ENCODE measurements around the gene ZFYVE19. TPM values are rescaled to one million over a fixed set of nuclear protein-coding genes. Genes with fewer than 3 reads are reported as not detected.

ZFYVE19 gene
- total and polyA plus RNA-seq, 2 experiments from 2014 or later = 8.5 to 22.7 TPM

- Histone ChIP-seq H4K20me1 (replicated peaks; ENCODE audit: insufficient read depth) (peaks cover 19% of the 10 kb centered on the region), H3K4me3 (no peak overlapping the region), H3K27ac (ENCODE audit: low read depth) (no peak overlapping the region), H3K79me2 (replicated peaks; ENCODE audit: insufficient read depth) (peaks cover 43% of the 10 kb centered on the region), H3K27me3 (ENCODE audit: insufficient read depth) (no peaks in the 10 kb centered on the region), H2AFZ (no peak overlapping the region), H3K36me3 (ENCODE audit: insufficient read depth) (peaks cover 11% of the 10 kb centered on the region), H3K9me2 (ENCODE audit: insufficient read depth) (no peaks in the 10 kb centered on the region), H3K4me1 (ENCODE audit: insufficient read depth) (peaks cover 7% of the 10 kb centered on the region), H3F3A (replicated peaks; ENCODE audit: low read depth) (peaks cover 6% of the 10 kb centered on the region), H3K4me2 (no peak overlapping the region)
- DNase-seq (ENCODE audit: low spot score) (no peak), ATAC-seq (no peak)
- Mint-ChIP-seq H3K36me3 (ENCODE audit: low read depth) (peaks cover 76% of the 10 kb centered on the region), H3K27me3 (ENCODE audit: insufficient read depth, low read depth, poor library complexity) (peaks cover 6% of the 10 kb centered on the region), H3K9me3 (no peaks in the 10 kb centered on the region), H3K27ac (no peak overlapping the region), H3K4me3 (no peak overlapping the region), H3K4me1 (peaks cover 12% of the 10 kb centered on the region)
- no peak for TF ChIP-seq ETS1 (IDR thresholded peaks at IDR 0.05)
- TF ChIP-seq STAT1 (IDR thresholded peaks at IDR 0.05; ENCODE audit: unreplicated experiment) = no peak
- no peak for TF ChIP-seq CTCF (conservative IDR thresholded peaks at IDR 0.05; ENCODE audit: low read depth in 2 of 2)
- TF ChIP-seq NANOG (IDR thresholded peaks at IDR 0.05; ENCODE audit: borderline replicate concordance) = no peak
- no peak for TF ChIP-seq EZH2 (IDR thresholded peaks at IDR 0.05; ENCODE audit: low read depth, unreplicated experiment)
Measured at GRCh38 chr15:40852529-40852928, 45.6 kb downstream of the ZFYVE19 start.

GRCh38 chr15:40853241-40853890 is 46.5 kb downstream of the ZFYVE19 start:
- Mint-ChIP-seq H3K27me3 (ENCODE audit: insufficient read depth, low read depth, poor library complexity) (peaks cover 9% of the 10 kb centered on the region), H3K9me3 (no peaks in the 10 kb centered on the region), H3K4me1 (peaks cover 12% of the 10 kb centered on the region), H3K4me3 (no peak overlapping the region), H3K27ac (no peak overlapping the region), H3K36me3 (ENCODE audit: low read depth) (peaks cover 75% of the 10 kb centered on the region)
- Histone ChIP-seq H3K36me3 (ENCODE audit: insufficient read depth) (peaks cover 11% of the 10 kb centered on the region), H3K4me3 (no peak overlapping the region), H3K4me2 (no peak overlapping the region), H3K27me3 (ENCODE audit: insufficient read depth) (no peaks in the 10 kb centered on the region), H3K27ac (ENCODE audit: low read depth) (no peak overlapping the region), H4K20me1 (replicated peaks; ENCODE audit: insufficient read depth) (peaks cover 13% of the 10 kb centered on the region), H3K4me1 (ENCODE audit: insufficient read depth) (no peaks in the 10 kb centered on the region), H3K79me2 (replicated peaks; ENCODE audit: insufficient read depth) (peaks cover 35% of the 10 kb centered on the region), H2AFZ (no peak overlapping the region), H3K9me2 (ENCODE audit: insufficient read depth) (no peaks in the 10 kb centered on the region), H3F3A (replicated peaks; ENCODE audit: low read depth) (peaks cover 12% of the 10 kb centered on the region)
- DNase-seq (ENCODE audit: low spot score) (no peak), ATAC-seq (no peak)
- TF ChIP-seq NANOG (IDR thresholded peaks at IDR 0.05; ENCODE audit: borderline replicate concordance) = no peak
- no peak for TF ChIP-seq CTCF (conservative IDR thresholded peaks at IDR 0.05; ENCODE audit: low read depth in 2 of 2)
- TF ChIP-seq EZH2phosphoT487 (IDR thresholded peaks at IDR 0.05; ENCODE audit: unreplicated experiment) = no peak
